ENCODE data around the gene FOXP2.
"Not testable (repeated sequence)": the region's sequence is repeated elsewhere in the genome, so short reads cannot be mapped to it uniquely, and the experiment has no call there.

Gene FOXP2

GRCh38 chr7:114588506-114588905 lies 173.9 kb downstream of the FOXP2 start:
- no peak for DNase-seq (ENCODE audit: low read depth, low spot score)

DNA sequence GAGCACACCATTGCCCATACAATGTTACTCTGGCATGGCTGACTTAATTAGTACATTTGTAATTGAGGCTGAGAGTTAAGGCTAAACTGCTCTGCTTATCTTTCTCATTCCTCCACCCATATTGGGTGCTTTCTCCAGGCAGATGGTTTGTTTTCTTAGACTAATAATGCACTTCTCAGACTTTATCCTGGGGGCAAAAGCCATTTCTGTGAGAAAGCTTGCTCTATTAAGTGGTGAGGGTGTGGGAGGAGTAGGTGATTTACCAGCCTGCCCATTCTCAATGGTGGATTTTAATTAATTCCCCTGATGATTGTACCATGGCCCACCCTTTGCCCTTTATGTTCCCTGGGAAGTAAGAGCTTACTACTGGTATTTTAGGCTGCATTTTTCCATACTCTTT lies 174.8 kb downstream of the FOXP2 start:
- peak; percentile 20 for DNase-seq (ENCODE audit: low read depth, low spot score)

DNA sequence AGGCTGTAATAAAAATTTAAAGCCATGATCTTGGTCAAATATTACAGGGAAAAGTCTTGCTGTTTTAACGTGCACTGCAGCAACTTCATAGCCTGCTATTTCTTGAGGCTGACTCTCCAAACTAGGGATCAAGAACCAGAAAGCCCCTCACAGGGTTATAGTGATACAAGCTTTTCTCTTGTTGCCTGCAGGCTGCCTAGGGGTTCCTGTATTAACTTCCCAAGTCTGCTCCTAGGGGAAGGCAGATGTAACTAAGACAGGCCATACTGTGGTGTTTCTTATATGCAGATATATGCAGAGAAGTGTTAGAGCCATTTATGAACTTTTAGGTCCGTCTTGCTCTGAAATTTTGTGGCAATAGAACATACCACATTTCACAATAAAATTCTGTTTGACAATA lies 175.7 kb downstream of the FOXP2 start:
- DNase-seq (ENCODE audit: low read depth, low spot score) = no peak

- DNase-seq (ENCODE audit: low read depth, low spot score) = no peak
Measured at GRCh38 chr7:114598946-114599345, 184.3 kb downstream of the FOXP2 start.

DNA sequence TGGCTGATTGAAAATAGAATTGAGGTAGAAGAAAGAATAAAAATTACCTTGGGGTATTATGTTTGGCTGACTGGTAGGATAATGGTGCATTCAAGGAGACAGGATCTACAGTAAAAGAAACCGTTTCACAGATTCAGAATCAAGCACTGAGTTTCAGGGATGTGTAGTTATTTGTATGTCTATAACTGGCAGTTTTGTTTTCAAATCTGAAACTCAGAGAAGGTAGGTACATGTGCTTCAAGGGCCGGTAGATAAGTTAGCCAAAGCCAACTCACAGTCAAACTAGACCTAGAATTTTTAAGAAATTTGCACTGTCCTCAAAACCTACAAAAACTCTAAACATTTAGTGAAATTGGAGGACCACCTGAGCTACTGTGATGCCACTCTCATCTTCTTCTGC lies 191.5 kb downstream of the FOXP2 start:
- DNase-seq (ENCODE audit: low read depth, low spot score) = no peak

- DNase-seq (ENCODE audit: low read depth, low spot score) = not testable (repeated sequence)
Measured at GRCh38 chr7:114608822-114609221, 194.2 kb downstream of the FOXP2 start.

GRCh38 chr7:114620208-114620607 lies 205.6 kb downstream of the FOXP2 start:
- DNase-seq (ENCODE audit: low read depth, low spot score) = no peak

DNA sequence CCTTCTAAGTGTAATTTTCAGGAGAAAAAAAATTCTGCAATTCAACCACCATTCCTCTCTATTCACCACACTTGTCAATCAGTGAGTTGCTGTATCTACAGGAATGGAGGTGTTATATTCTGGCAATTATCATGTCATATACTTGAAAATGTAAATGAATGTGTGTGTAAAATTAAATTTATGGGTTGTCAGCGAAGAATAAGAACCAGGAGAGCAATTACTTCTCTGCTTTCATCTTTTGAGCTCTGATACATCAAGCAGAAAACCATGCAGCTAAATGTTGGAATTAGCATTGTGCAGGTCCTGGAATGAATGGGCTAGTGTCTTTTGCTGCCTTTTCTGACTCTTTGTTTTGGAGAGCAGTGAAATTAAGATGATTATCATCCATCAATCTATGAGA lies 207.6 kb downstream of the FOXP2 start:
- DNase-seq (ENCODE audit: low read depth, low spot score) = no peak

DNA sequence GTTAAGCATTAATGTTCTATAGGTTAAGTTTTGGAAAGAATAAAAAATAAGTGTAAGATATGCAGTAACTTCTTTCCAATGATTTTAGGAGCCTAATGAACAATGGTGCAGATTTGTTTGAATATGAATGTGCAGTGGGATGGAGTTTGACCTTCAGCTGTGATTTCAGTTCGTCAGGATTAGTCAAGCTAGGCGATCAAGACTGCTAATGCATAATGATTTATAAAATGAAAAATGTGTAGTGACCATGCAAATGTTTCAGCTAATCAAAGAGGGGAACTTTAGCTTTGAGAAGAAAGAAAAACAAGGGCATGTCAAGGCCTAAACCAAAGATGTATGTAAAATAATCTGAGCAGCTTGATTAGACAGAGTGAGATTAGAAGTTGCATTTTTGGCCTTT lies 208.5 kb downstream of the FOXP2 start:
- DNase-seq (ENCODE audit: low read depth, low spot score) = no peak

- no peak for DNase-seq (ENCODE audit: low read depth, low spot score)
Measured at GRCh38 chr7:114627231-114627630, 212.6 kb downstream of the FOXP2 start.

DNA sequence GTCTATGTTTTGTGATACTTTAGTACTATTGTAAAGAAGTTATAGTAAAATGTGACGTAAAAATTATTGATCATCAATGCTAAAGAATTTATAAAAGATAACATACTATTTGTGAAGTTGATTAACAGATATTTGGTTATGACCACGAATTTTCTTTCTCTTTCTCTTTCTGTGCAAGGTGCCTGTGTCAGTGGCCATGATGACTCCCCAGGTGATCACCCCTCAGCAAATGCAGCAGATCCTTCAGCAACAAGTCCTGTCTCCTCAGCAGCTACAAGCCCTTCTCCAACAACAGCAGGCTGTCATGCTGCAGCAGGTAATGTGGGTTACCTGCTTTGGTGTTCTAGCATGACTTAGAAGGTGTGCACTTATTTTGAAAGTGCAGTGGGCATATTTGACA lies 213.7 kb downstream of the FOXP2 start:
- DNase-seq (ENCODE audit: low read depth, low spot score) = no peak

GRCh38 chr7:114629762-114630161 lies 215.1 kb downstream of the FOXP2 start:
- DNase-seq (ENCODE audit: low read depth, low spot score) = peak; percentile 15

DNA sequence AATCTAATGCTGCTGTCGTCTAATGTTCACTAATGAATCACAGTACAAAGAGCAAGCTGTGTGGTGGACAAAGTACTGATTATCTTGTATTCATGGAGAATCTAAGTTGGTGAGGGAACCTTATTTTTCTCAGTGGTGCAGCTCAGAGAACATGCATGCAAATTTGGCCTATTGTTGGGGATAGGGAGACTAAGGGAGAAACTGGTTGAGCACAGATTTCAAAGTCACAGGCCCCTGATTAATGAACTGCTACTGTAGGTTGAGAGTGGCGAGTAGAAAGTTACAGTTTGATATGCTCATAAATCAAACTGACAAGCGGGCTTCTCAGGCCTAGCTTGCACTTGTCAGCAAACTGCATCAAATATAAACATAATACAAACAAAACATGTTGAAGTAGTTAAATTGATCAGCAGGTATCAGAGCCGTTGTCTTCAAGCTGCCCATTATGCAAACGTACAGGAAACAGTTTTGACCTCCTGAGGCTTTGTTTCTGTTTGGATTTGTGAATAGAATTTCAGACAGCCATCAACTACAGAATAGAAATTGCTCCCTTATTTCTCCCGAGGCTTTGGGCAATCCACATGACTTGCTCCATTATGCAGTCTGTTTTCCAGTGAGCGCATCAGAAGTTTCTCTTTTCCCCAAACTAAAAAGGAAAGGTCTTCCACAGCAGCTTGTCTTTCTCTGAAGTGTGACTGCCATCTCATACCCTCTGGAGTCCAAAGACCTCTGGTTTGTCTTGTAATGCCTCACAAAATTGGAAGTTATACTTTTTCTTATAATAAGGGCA lies 215.8 kb downstream of the FOXP2 start:
- peak; percentile 50 for DNase-seq (ENCODE audit: low read depth, low spot score)

- peak; percentile 39 for DNase-seq (ENCODE audit: low read depth, low spot score)
Measured at GRCh38 chr7:114631249-114631822, 216.7 kb downstream of the FOXP2 start.

DNA sequence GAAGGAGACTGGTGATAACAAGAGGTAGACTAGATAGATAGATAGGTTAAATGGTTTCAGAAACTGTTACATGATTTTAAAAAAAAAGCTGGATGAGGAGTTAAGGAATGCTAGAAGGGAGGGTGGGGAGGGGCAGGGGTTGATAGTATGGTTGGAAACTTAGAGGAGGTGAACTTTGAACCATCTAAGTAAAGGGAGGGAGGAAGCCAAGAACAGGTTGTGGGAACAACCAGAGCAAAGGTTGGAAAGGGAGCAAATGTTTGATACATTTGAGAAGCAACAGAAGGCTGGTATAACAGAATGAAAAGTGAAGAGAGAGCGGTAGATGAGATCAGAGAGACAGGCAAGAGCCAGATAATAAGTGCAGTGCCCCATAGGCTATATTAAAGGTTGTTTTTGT lies 224.8 kb downstream of the FOXP2 start:
- no peak for DNase-seq (ENCODE audit: low read depth, low spot score)

- DNase-seq (ENCODE audit: low read depth, low spot score) = no peak
Measured at GRCh38 chr7:114644455-114644854, 229.8 kb downstream of the FOXP2 start.

DNA sequence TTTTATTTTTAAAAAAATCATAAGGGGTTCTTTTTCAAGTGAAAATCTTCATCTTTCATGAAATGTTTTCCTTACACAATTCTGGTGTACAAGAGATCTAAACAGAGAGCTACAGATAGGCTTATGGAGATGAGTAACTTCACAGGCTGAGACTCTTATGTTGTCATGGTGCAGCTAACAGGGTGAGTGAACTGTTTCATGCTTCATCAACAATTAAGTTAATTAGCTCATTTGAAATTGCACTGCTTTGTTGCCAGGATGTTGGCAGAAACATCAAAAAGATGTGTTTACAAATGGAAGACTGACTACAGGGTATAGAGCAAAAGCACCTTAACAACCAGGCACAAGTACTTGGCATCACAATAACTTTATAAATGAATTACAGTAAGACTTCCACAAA lies 230.8 kb downstream of the FOXP2 start:
- no peak for DNase-seq (ENCODE audit: low read depth, low spot score)

GRCh38 chr7:114647518-114647917 lies 232.9 kb downstream of the FOXP2 start:
- no peak for DNase-seq (ENCODE audit: low read depth, low spot score)

DNA sequence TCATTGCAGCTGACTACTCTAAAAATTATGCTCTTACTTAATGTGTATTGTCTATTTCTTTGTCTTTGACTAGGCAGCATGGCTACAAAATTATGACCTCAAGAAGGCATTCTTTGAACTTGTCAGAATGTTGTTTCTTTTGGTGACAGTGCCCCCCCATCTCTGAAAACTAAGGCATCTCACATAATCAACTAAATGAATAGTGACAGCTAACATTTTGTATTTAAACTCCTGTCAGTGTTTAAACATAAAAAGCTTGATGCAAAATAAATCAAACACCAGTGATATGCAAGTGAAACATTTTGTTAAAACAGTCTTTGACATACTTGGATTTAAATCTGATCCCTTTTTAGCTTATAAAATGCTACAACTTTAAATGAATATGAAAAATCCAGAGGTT lies 233.5 kb downstream of the FOXP2 start:
- no peak for DNase-seq (ENCODE audit: low read depth, low spot score)

DNA sequence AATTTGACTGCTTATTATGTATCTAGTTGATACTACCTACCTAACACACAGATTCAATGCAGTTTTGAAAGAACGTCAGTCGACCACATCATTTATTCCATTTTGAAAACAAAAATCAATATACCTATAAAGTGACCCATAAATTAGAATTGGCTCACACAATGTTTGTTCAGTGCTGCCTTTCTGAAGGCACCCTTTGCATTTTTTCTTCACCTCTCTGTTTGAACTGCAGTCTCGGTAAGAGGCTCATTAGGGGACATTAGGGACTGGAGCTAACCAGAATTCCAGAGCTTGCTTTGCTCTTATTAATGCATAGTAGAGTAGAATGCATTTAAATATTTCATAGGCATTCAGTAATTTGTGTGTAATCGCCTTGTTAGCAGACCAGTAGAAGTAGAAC lies 234.1 kb downstream of the FOXP2 start:
- no peak for DNase-seq (ENCODE audit: low read depth, low spot score)

- DNase-seq (ENCODE audit: low read depth, low spot score) = no peak
Measured at GRCh38 chr7:114649689-114650088, 235.1 kb downstream of the FOXP2 start.

GRCh38 chr7:114650491-114650890 lies 235.9 kb downstream of the FOXP2 start:
- DNase-seq (ENCODE audit: low read depth, low spot score) = no peak

DNA sequence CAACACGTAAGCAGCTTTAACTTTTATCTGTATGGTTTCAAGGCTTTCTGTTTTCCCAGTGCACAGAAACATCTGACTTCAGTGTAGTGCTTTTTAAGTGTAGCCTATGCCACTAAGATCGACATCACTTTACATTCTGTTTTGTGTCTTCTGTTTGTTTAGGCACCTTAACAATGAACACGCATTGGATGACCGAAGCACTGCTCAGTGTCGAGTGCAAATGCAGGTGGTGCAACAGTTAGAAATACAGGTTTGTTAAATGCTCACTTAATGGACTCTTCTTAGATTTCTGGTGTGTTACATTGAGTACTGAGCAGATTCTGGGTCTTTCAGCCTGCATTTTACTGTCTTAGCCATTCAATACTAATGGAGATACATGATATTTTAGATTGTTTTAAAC lies 237.4 kb downstream of the FOXP2 start:
- DNase-seq (ENCODE audit: low read depth, low spot score) = no peak

Data from ELF-1 (cell line).